ENCODE data around the gene C22orf15. TPM values are rescaled to one million over a fixed set of nuclear protein-coding genes. Genes with fewer than 3 reads are reported as not detected.

The C22orf15 gene
- total RNA-seq, 1 donor from 2014 or later, result not detected

DNA sequence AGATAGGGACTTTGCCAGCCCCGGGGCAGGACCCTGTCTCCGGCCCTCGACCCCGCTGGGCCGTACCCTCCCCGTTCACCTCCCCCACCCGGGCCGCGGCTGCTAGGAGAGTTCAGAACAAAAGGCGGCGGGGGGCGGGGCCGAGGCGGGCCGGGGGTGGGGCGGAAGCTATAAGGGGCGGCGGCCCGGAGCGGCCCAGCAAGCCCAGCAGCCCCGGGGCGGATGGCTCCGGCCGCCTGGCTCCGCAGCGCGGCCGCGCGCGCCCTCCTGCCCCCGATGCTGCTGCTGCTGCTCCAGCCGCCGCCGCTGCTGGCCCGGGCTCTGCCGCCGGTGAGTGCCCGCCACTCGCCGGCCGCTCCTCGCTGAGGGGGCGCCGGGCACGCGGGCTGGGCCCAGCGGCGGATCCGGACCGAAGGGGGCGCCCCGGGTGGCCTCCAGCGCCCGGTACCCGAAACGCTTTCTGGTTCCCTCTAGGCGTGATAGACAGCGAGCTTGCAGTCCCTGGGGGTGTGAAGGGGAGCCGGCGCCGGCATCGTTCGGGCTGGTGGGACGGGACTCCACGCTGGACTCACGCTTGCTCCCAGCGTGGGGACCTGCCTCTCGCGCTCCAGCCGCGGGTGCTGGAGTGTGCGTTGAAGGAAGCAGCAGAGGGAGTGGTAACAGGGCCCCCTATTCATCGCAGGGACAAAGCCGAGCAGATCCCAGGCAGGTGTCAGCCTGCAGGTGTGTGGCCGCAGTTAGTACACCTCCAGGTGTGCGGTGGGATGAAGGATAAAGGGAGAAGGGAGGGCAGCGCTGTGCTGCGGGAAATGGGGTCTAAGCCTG is 10.1 kb downstream of the C22orf15 start, which contains the start of gene MMP11:
Gene MMP11, plus strand, starts transcription at position 201 of the 825 bp plus-strand sequence. Its CDS starts 22 bp downstream, at position 223.
- peak; percentile 59 for DNase-seq (ENCODE audit: low spot score)

DNA sequence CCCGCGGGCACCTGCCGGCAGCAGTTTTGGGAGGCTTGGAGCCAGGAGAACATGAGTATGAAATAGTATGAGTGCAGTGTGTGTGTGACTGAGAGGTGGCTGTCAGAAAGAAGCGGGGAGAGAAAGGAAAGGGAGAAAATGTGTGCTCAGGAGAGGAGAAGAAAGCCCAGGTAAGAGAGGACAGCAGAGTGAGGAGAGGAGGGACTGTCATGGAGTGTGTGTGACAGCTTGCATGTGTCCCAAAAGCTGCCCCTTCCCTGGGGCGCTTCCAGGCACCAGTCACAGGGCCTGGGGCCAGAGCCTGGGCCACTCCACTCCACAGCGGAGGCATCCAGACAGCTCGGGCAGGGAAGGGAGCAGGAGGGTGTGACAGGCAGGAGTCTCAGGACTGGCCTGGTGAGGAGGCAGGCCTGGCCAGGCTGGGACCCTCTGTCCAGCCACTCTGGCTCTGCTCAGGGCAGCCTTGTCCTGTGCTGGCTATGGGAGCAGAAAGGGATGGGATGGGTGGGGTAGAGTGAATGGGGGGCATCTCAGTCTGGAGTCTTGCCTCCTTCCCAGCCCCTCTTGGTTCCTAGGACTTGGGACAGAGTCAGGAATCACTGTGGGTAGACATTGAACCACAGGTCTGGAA is 10.8 kb downstream of the C22orf15 start:
- no peak for DNase-seq (ENCODE audit: low spot score)

- DNase-seq (ENCODE audit: low spot score), result no peak
Observed at GRCh38 chr22:23774114-23774921, 11.5 kb downstream of the C22orf15 start.

GRCh38 chr22:23774922-23775436 is 12.2 kb downstream of the C22orf15 start:
- peak; percentile 86 for DNase-seq (ENCODE audit: low spot score)

GRCh38 chr22:23775779-23776375 is 13.1 kb downstream of the C22orf15 start:
- no peak for DNase-seq (ENCODE audit: low spot score)

- DNase-seq (ENCODE audit: low spot score), result peak; percentile 54
Observed at GRCh38 chr22:23777776-23778576, 15.2 kb downstream of the C22orf15 start.

GRCh38 chr22:23778577-23778900 is 15.7 kb downstream of the C22orf15 start:
- no peak for DNase-seq (ENCODE audit: low spot score)

DNA sequence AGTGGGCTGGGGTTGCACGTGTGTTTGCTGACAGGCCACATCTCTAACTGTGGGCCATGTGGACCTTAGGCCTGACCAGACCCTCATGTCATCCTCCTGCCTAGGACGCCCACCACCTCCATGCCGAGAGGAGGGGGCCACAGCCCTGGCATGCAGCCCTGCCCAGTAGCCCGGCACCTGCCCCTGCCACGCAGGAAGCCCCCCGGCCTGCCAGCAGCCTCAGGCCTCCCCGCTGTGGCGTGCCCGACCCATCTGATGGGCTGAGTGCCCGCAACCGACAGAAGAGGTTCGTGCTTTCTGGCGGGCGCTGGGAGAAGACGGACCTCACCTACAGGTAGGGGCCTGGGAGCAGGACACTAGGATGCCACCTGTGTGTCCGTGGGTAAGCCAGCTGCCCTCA is 16.3 kb downstream of the C22orf15 start:
- no peak for DNase-seq (ENCODE audit: low spot score)

DNA sequence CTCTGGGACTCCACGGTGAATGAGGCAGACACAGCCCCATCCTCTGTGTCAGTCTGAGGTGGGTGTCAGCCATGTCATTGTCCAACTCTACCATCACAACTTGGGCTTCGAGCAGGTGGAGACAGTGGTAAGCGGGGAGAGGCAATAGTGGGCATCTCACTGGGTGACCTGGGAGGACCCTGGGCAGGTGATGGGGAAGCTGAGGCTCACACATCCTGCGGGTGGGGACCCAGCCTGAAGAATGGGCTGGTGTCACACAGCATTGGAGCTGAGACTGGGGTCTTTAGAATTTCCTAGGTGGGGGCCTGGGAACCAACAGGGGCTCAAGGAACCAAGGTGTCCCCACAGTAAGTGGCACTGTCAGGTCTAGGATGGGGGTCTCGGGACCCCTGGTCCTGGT is 16.9 kb downstream of the C22orf15 start:
- no peak for DNase-seq (ENCODE audit: low spot score)

- DNase-seq (ENCODE audit: low spot score), result no peak
Observed at GRCh38 chr22:23780146-23780748, 17.5 kb downstream of the C22orf15 start.

DNA sequence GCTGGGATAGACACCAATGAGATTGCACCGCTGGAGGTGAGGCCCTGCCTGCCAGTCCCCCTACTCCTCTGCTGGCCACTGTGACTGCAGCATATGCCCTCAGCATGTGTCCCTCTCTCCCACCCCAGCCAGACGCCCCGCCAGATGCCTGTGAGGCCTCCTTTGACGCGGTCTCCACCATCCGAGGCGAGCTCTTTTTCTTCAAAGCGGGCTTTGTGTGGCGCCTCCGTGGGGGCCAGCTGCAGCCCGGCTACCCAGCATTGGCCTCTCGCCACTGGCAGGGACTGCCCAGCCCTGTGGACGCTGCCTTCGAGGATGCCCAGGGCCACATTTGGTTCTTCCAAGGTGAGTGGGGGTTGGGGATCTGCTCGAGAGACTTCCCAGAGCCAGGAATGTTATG is 18.3 kb downstream of the C22orf15 start:
- DNase-seq (ENCODE audit: low spot score), result no peak

GRCh38 chr22:23781511-23782183 is 18.9 kb downstream of the C22orf15 start:
- peak; percentile 93 for DNase-seq (ENCODE audit: low spot score)

DNA sequence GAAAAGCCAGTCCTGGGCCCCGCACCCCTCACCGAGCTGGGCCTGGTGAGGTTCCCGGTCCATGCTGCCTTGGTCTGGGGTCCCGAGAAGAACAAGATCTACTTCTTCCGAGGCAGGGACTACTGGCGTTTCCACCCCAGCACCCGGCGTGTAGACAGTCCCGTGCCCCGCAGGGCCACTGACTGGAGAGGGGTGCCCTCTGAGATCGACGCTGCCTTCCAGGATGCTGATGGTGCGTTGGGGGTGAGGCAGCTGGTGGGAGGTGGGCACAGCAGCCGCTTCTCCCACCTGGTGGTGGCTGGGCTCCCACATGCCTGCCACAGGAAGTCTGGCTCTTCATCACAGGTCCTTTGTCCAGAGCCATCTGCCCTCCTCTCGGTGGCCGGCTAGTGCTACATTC is 19.5 kb downstream of the C22orf15 start:
- DNase-seq (ENCODE audit: low spot score), result no peak

GRCh38 chr22:23782703-23783102 is 19.9 kb downstream of the C22orf15 start:
- no peak for DNase-seq (ENCODE audit: low spot score)

DNA sequence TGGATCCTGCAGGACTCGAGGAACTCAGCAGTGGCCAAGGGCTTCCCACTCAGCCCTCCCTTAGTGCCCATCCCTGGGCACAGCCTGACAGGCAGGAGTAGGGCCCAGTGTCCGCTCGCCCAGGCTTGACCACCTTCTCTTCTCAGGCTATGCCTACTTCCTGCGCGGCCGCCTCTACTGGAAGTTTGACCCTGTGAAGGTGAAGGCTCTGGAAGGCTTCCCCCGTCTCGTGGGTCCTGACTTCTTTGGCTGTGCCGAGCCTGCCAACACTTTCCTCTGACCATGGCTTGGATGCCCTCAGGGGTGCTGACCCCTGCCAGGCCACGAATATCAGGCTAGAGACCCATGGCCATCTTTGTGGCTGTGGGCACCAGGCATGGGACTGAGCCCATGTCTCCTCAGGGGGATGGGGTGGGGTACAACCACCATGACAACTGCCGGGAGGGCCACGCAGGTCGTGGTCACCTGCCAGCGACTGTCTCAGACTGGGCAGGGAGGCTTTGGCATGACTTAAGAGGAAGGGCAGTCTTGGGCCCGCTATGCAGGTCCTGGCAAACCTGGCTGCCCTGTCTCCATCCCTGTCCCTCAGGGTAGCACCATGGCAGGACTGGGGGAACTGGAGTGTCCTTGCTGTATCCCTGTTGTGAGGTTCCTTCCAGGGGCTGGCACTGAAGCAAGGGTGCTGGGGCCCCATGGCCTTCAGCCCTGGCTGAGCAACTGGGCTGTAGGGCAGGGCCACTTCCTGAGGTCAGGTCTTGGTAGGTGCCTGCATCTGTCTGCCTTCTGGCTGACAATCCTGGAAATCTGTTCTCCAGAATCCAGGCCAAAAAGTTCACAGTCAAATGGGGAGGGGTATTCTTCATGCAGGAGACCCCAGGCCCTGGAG is 20.7 kb downstream of the C22orf15 start:
- DNase-seq (ENCODE audit: low spot score), result no peak

- DNase-seq (ENCODE audit: low spot score), result no peak
Observed at GRCh38 chr22:23784215-23784732, 21.5 kb downstream of the C22orf15 start.

DNA sequence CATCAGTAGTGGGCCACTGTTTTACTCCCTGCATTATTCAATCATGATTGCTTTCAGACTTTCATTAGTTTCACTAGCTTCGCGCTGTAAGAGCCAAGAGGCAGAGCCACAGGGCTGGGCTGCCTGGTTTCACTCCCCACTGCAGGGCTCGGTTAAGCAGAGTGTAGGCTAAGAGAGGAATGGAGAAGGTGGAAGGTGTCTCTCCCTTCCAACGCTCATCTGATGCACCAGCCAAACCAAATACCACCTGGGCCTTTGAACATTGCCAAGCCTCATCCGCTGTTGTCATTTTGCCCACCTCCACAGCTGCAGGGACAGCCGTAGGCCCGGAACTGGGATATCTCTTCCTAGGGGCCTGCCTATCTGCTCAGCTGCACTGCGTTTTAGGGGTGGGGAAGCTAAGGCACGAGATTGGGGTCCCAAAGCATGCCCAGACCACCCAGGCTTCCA is 23.5 kb downstream of the C22orf15 start:
- DNase-seq (ENCODE audit: low spot score), result no peak

Measured in umbilical cord (tissue), 2 donors.